Measurements from ENCODE around the gene FGF4.

Gene FGF4, protein sequence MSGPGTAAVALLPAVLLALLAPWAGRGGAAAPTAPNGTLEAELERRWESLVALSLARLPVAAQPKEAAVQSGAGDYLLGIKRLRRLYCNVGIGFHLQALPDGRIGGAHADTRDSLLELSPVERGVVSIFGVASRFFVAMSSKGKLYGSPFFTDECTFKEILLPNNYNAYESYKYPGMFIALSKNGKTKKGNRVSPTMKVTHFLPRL

DNA sequence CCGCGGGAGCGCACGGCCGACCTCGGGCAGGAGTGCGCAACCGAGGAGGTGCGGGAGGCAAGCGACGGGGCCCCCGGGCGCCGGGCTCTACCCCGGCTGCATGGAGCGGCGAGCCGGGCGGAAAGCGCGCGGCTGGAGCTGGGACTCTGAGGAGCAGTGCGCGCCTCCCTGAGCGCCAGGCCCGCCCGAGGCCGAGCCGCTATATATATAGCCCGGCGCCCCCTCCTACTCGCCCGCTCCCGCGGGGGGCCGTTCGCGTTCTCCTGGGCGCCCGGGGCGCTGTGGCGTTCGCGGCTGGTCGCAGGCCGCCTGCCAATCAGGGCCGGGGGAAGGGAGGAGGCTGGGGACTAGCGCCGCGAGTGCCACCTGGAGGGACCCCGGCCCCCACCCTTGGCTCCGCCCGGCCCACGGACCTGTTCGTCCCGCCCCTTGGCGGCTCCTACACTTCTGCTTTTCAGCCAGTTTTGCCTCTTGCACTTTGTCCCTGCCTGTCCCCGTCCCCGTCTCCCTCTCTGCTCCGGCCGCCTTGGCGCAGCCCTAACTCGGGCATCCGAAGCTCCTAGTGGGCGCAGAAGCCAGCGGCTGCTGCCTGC is at the start of gene FGF4:
FGF4 (minus strand) TSS at position 179 of the 593 bp plus-strand sequence. CDS start 257 bp downstream, outside the sequence.
- no peak for DNase-seq (ENCODE audit: low read depth in 2 of 2)

DNA sequence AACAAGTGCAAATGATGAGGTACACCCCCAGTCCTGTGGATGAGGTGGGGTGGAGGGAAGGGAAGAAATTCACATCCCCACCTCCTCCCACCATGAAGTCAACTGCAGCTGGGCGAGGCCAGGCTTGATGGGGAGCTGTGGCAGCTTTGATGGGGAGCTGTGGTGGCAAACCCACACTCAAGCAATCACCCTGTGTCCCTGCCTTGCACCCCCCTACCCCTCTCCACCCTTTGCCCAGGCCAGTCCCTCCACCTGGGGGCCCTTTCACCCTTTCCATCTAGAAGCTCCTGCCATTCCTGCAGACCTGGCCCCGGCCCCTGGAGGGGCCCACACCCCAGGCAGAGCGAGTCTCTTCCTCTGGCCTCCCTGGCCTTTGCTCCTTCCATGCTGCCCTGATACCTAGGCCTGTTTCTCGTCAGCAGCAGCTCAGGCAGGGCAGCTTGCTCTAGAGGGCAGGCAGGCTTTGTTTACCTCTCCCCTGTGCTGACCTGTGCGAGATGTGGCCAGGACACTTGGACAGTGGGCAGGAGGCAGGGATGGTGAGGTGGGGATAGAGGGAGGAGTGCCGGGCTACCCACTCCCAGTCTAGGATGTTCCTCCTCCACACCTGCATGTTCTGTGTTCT is 48.6 kb upstream of the FGF4 start:
- no peak for DNase-seq (ENCODE audit: low read depth in 2 of 2)

DNA sequence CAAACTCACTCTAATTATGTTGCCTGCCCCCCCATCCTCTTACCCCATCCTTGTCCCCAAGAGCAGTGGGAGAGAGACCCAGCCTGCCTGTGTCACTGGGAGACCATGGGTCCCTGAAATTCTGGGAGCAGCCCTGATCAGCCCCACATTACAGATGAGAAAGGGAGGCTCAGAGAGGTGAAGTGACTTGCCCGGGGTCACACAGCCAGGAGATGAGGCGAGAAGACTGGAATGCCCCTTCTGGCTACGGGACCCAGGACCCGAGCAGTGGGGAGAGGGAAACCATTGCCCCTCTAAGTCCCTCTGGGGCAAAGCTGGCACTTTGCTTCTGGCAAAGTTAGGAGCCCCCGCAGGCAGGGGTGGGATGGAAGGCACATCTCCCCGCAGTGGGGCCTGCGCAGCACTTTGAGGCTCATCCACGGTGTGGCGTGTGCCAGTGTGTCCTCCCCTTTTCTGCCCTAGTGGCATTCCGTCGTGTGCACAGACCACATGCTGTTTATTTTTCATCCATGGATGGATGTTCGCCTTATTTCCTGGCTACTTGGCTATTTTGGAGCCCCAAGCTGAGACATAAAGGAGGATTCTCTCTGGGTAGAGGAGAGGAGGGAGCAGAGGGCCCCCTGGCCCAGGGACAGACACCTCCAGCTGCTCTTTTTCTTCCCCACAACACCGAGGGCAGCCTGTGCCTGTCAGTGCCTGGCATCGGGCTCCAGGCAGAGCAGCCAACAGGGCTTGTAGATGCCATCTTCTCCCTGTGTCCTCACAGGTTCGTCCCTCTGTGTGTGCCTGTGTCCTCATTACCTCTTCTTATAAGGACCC is 47.7 kb upstream of the FGF4 start:
- DNase-seq (ENCODE audit: low read depth in 2 of 2): no peak

DNA sequence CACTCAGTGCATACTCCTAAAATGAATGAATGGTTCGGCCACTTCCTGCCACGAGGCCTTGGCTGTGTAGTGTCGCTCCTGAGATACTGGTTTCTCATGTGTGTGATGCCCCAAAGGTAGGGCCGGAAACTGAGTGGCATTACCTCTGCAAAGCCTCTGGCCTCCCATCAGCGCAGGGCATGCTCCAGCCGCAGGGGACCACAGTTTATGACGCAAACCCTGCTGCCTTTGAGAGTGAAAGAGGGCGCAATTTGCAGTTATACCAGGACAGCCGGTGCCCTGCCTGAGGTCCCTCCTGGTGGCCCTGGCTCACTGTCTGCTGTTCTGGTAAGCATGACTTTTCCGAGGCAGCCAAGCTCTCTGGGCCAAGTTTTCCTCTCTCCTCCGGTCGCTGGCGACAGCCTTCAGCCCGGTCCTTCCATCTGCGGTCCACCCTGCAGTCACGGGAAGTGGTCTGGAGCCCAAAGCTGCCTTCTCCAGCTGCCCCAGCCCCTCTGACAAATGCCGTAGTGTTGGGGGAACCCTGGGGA is 46.4 kb upstream of the FGF4 start:
- no peak for DNase-seq (ENCODE audit: low read depth in 2 of 2)

DNA sequence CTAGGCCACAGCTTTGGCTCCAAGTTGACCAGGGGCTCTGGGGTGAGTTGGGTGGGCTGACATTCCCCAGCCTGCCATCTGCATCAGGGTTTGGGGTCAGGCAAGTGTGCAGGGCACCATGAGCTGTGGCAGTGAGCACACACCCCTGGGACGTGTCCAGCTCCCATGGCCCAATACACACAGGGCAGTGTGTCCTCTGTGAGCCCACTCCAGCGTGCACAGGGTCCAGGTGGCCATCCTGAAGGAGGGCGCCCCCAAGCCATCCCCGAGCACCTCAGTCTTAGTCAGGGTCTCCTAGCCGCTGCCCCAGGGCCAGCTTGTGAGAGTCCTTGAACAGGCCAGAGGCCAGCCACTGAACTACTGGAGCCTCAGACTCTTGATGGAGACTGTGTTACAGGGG is 45.3 kb upstream of the FGF4 start:
- no peak for DNase-seq (ENCODE audit: low read depth in 2 of 2)

DNA sequence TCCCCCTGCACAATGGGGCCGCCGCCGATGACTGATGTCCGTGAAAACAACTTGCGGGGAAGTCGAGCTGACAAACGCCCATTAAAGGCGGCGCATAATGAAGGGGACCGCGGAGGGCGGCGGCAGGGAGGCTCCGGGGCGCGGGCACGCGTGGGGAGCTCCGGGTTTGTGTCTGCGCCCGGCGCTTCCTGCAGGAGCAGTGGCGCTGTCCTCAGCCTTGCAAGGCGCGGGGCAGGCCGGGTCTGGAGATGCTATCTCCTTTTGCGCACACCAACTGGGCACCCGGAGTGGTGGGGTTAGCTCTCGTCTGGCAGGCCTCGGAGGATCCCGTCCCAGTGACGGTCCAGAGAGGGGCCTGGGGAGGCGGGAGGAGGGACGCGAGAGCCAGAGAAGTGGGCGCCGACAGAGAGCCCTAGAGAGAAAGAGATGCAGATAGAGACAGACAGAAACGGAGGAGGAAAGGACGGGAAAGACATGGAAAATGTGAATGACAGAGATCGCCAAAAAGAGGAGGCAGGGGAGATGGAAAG is 44.5 kb upstream of the FGF4 start:
- DNase-seq (ENCODE audit: low read depth in 2 of 2): no peak

DNA sequence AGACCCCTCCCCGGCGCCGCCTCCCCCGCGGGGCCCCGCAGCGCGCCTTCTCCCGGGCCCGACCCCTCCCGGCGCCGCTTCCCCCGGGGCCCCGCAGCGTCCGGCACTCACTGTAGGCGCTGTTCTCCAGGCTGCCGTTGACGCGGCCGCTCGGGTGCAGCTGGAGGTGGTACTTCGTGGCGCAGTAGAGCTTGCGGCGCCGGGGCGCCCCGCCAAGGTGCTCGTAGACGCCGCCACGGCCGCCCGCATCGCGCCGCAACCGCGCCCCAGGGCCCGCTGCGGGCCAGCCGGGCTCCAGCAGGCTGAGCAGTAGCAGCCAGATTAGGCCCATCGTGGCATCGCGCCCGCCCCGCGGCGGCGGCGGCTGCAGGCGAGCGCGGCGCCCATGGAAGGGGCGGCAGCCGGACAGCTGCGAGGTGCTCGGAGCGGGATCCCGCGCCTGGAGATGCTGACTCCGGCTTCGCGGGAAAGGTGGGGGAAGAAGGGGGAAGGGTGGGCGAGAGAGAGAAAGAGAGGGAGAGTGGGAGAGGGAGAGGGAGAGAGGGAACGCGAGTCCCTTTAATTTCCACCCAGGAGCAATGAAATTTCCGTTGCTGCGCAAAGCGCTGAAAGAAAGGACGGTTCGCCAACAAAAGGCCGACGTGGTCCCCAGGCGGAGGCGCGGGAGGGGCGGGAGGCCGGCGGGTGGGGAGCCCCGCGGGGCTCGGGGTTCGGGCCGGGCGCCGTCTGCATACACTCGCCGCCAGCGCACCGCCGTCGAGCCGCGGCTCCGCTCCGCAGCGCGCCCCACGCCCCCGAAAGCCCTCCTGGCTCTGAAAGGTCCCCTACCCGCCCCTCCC is 43.7 kb upstream of the FGF4 start, which contains the start of gene FGF3:
FGF3 (minus strand) TSS at position 814 of the 839 bp plus-strand sequence; CDS start at position 331, 483 bp downstream.
- DNase-seq (ENCODE audit: low read depth in 2 of 2): no peak

DNA sequence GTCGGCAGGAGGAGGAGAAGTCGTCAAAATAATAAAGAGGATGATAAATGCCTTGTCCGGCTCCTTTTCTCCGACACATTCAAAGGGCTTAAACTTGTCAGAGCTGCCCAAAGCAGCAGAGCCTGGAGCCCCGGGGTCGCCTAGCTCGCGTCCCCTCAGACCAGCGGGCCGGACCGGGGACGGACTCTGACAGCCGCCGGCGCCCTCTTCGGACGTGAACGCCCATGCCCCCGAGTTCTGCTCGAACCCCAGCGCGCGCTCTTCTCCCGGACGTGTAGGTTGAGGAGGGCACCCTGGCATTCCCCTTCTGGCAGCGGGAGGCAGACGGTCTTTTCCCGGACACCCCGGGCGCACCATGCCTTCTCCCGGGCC is 43.1 kb upstream of the FGF4 start:
- DNase-seq (ENCODE audit: low read depth in 2 of 2): no peak

DNA sequence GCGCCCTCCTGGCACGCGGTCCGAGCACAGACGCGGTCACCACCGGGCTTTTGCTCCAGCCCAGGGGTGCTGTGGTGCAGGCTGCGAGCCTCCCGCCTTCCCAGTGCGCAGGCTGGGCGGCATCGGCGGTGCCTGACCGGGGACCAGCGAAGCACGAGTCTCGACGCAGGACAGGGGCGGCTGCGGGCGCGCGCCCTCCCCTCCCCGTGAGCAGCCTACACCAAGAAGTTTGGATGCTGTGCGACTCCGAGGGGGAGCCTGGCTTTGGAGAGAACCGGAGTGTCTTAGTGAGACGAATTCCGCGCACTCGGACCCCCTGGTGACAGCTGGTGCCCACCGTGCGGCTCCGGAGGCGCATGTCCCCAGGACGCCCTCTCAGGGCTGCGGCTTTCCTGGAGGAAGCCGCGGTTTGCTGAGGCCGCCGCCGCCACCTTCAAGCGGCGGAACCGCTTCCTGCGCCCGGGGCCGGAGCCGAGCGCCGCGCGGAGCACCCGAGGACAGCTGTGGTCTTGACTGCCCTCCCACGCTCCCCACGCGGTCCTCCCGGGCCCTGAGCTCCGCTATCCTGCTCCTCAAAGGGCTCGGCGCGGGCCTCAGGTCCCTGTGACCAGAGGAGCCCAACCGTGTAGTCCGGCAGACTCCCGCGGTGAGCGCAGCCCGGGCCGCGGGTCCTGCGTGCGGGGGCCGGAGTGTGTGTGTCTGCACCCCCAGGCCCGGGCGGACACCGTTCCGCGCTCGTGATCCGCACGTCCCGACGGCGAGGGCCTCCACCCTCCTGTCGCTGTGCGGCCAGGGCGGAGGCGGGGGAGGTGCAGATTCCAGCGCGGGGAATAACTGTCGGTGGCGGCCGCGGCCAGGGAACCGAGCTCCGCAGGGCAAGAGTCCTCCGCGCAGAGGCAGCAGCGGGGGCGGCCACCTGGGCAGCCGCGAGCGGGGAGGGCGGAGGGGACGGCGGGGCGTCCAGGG is 42.4 kb upstream of the FGF4 start:
- no peak for DNase-seq (ENCODE audit: low read depth in 2 of 2)

DNA sequence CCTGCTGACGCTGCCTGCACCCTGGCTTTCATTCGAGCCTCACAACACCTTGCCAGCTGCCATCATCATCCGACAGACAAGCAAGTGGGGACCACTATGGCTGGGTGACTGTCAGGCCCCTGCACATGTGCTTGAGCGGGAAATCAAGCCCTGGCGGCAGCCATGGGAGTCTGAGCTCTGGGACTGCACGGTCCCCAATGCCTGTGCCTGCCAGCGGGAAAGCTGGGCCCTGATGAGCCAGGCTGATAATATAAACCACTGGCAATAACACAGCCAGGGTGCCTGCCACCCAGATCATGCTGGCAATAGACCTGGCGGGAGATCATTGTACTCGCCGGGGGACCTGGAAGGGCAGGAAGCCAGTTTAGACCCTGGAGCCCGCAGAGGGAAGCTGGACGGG is 41.5 kb upstream of the FGF4 start:
- DNase-seq (ENCODE audit: low read depth in 2 of 2): no peak

DNA sequence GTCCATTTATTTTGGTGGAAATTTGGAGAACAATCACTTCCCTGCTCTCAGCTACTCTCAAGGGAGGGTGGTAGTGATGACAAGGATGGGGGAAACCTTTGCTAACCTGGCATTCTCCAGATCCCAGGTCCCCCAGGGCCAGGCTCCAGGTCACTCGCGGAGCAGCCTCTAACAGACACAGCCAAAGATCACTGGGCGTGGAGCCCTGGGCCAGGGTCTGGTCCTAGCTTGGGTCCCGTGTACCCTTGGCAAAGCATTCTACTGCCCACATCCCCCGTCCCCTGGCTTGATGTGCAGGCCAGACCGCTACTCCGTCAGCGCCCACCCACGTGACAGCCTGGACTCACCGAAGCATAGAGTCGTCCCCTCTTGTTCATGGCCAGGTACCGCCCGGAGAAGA is 40.8 kb upstream of the FGF4 start:
- no peak for DNase-seq (ENCODE audit: low read depth in 2 of 2)

DNA sequence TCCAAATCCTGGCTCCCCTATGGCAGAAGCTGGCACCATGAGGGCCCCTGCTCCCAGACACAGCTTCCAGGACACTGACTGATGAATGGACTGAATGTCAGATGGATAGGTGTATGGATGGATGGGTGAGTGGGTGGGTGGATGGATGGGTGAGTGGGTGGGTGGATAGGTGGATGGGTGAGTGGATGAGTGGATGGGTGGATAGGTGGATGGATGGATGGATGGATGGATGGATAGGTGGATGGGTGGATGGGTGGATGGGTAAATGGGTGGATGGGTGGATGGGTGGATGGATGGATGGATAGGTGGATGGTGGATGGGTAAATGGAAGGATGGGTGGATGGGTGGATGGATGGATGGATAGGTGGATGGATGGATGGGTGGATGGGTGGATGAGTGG is 39.8 kb upstream of the FGF4 start:
- no peak for DNase-seq (ENCODE audit: low read depth in 2 of 2)

DNA sequence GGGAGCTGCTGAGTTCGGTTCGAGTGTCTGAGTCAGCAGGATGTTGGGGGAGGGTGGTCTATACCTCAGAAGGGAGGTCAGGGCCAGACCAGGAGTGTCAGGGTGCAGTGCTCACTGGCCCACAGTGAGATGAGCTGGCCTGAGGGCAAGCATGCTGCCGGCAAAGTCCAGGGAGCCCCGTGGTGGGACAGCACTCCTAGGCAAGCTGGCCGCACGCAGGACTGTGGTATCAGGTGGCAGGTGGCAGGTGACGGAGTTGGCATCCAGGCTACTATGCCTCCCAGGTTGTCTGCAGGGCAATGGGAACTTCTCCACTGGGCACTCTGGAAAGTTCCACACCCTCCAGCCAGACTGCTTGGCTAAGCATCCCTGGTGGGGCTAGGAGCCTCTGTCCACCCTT is 39.3 kb upstream of the FGF4 start:
- DNase-seq (ENCODE audit: low read depth in 2 of 2): no peak

DNA sequence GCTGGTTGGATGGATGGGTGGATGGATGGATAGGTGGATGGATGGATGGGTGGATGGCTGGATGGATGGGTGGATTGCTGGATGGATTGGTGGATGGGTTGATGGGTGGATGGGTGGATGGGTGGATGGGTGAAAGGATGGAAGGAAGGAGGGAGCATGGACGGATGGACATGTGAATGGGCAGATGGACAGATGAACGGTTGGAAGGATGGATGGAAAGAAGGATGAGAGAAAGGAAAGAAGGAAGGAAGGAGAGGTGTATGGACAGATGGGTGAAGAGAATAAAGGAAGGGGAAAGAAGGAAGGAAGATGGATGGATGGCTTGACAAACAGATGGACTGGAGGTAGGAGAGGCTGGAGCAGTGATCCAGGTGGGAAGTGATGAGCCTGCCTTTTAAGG is 38.7 kb upstream of the FGF4 start:
- no peak for DNase-seq (ENCODE audit: low read depth in 2 of 2)

DNA sequence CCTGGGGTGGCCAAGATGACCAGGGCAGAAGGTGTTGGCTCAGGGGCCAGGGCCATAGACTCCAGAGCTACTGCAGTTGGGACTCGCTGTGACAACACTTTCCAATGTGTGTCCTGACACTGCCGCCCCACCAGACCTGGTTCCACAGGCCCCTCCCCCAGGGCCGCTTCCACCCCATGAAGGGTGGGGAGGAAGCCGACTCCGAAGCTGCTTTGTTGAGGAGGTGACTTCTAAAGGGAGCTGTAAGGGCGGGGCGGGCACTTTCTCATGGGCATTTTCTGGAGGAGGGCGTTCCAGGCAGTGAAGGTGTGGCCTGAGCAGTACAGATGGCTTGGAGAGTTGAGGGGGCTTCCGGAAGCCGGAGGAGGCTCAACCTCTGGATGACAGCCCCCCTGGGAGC is 37.8 kb upstream of the FGF4 start:
- no peak for DNase-seq (ENCODE audit: low read depth in 2 of 2)

DNA sequence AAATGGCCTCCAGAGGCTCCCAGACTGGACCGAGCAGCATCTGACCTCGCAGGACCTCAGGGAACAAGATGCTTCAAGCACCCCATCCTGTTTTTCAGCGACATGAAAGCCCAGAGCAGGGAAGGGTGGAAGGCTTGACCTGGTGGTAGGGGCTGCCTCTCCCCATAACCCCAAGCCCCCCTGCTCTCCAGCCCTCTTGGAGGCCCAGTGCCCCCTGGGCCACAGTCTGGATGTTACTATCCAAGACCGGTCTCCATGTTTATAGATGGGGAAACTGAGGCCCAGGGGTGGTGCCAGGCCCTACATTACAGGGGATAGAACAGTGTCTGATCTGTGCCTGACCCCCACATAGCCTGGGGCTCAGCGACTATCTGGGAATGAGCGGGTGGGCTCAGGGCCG is 37.1 kb upstream of the FGF4 start:
- no peak for DNase-seq (ENCODE audit: low read depth in 2 of 2)

DNA sequence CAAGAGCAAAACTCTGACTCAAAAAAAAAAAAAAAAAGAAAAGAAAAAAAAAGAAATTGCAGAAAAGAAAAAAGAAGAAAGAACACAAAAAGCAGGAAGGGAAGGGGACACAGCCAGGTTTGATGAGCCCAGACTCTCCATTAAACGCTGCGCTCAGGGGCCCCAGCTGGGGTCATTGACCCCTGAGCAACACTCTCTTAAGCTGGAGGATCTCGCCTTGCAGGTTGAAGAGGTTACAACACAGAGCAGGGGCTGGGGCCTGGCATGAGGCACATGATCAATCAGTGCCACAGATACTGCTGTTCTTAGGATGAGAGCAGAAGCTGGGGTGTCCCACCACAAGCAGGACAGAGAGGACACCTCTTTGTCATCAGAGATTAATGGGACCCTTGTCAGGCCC is 36.3 kb upstream of the FGF4 start:
- DNase-seq (ENCODE audit: low read depth in 2 of 2): no peak

DNA sequence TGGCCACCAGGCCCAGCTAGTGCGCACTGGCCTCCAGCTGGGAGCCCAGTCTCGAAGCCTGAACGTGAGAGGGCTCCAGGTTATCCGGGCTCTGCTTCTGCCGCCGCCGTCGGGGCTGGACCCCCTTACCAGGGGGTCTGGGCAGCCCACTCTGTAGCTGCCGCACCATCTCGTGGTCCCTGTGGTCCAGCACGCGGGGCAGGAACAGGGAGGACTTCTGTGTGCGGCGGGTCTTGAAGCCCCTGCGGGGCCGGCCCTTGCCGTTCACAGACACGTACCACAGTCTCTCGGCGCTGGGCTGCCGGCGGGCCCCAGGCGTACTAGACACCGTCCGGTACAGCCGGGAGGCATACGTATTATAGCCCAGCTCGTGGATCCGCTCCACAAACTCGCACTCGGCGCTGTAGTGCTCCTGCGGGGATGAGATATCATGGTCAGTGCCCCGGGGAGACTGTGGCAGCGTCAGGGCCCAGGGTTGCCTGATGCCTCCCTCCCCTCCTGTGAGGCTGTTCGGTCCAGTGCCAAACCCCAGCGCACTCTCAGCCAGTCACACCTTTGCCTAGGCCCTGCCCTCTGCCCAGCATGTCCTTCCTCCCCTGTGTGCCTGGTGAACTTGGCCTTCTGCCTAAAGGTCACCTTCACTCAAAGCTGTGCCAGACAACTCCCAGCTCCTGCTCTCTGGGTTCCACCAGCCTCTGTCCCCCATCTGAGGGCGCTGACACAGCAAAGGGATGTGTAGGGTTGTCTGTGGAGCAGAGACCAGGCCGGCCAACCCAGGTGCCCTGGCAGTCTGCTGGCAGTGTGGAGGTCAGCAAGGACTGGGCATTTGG is 35.4 kb upstream of the FGF4 start:
- DNase-seq (ENCODE audit: low read depth in 2 of 2): no peak

DNA sequence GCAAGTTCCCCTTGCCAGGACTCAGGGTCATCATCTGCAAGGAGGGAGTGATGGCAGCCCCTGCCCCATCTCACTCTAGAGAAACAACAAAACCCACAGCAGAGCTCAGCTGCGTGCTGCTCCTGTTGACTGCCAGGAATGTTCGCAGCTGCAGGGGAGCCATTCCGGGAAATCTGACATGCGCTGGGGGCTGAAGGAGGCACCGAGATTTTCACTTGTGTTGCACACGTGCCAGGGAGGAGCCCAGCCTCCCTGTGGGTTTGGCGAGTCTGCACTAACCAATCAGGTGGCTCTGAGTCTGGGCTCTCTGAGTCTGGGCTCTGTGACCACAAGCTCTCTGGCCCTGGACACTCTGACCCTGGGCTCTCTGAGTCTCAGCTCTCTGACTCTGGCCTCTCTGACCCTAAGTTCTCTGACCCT is 33.5 kb upstream of the FGF4 start:
- DNase-seq (ENCODE audit: low read depth in 2 of 2): no peak
